Breast epithelium (tissue), 4 donors: ENCODE results near the gene RHEB. TPM values are rescaled to one million over a fixed set of nuclear protein-coding genes. Genes with fewer than 3 reads are reported as not detected.

Source experiments
- DNase-seq, 2 donors: peaks; one replicate each; pipeline ENCODE4 v3.0.0-alpha.2; 2019; ENCODE audit warnings: low spot score in 2 of 2
- H3K27ac ChIP-seq, 2 donors: fragments of 200-600 bp; sonication (generic) in 1 of 2; one replicate each; pipeline ENCODE4 v1.5.1; 2016 to 2019; ENCODE audit warnings: mild to moderate bottlenecking in 1 of 2
- H3K27me3 ChIP-seq, 2 donors: fragments of 200-600 bp; sonication (generic) in 1 of 2; one replicate each; pipeline versions ENCODE4 v1.5.1 to v1.6.0; 2017 to 2019; ENCODE audit warnings: control low read depth in 1 of 2, mild to moderate bottlenecking in 1 of 2
- H3K36me3 ChIP-seq: fragments of 200-600 bp; one replicate; pipeline ENCODE4 v1.5.1; 2019
- H3K4me1 ChIP-seq, 2 donors: fragments of 200-600 bp; sonication (generic); one replicate each; pipeline ENCODE4 v1.5.1; 2016 to 2019; ENCODE audit warnings: control low read depth in 1 of 2
- H3K4me3 ChIP-seq, 3 donors: fragments of 200-600 bp; sonication (generic); 1 replicate in 2 of 3; 2 replicates in 1 of 3; pipeline ENCODE4 v1.5.1; 2016 to 2019; ENCODE audit warnings: mild to moderate bottlenecking in 3 of 3, moderate library complexity in 2 of 3
- H3K9me3 ChIP-seq, 2 donors: fragments of 200-600 bp; sonication (generic) in 1 of 2; one replicate each; pipeline ENCODE4 v1.5.1; 2016 to 2019; ENCODE audit warnings: control low read depth in 1 of 2
- CTCF ChIP-seq, 3 donors: fragments of 450-650 bp; IDR thresholded peaks; one replicate each; pipeline ENCODE4 v1.5.1; 2016 to 2017; ENCODE audit warnings: antibody characterized with exemption in 3 of 3, mild to moderate bottlenecking in 3 of 3, moderate library complexity in 3 of 3
- POLR2A ChIP-seq: fragments of 450-650 bp; IDR thresholded peaks from one replicate; pipeline ENCODE4 v1.6.1; 2016; ENCODE audit warnings: antibody characterized with exemption, mild to moderate bottlenecking, moderate library complexity
- POLR2AphosphoS5 ChIP-seq, 3 donors: sonication (generic); formaldehyde crosslinking; IDR thresholded peaks; one replicate each; pipeline ENCODE4 v1.6.1; 2017; ENCODE audit warnings: antibody characterized with exemption in 3 of 3
- intact Hi-C: fragments of 100-400 bp; cut with DNase I; formaldehyde crosslinking; loops from one replicate; pipeline ENCODE4 v1.15.1; 2023; ENCODE audit warnings: low total_unique reads
- total RNA-seq, 3 donors: library from RNA; depleted of rRNA; stranded (reverse); fragments of >200 nt; gene quantifications; one replicate each; pipeline ENCODE4 v1.1.0, GENCODE V29; 2016

RHEB gene
- total RNA-seq, 3 donors from 2014 or later: 89.3 to 99.3 (median 95.0) TPM

GRCh38 chr7:151468217-151469018, 51.3 kb downstream of the RHEB start:
- Histone ChIP-seq H3K4me1 (no peaks in the 10 kb centered on the region), H3K27me3 (no peaks in the 10 kb centered on the region), H3K4me3 (no peak overlapping the region), H3K27ac (no peak overlapping the region), H3K36me3 (peaks cover 10% of the 10 kb centered on the region), H3K9me3 (no peaks in the 10 kb centered on the region)
- intact Hi-C loops: loop anchor here (10.0 kb wide), 1 partner anchor 46 kb away; the partner anchor contains the start of gene RHEB
- TF ChIP-seq CTCF (IDR thresholded peaks at IDR 0.05) (no peak), POLR2A (no peak), POLR2AphosphoS5 (IDR thresholded peaks at IDR 0.05) (no peak)
- no peak for DNase-seq

DNA sequence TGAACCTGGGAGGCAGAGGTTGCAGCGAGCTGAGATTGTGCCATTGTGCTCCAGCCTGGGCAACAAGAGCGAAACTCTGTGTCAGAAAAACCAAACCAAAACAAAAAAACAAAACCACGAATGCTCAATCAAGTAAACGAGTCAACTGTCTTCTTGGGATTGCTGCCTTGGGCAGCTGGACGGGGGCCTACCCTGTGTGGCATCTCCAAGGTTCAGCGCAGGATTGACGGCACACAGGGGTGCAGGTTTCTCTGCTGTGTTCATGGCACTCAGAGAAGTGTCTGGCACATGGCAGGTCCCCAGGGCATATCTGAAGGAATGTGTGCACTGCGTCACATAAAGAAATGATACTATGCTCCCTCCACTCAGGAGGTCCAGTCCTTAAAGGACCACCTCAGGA, 54.5 kb downstream of the RHEB start:
- Histone ChIP-seq H3K9me3 (peaks cover 0 to 8% of the 10 kb centered on the region in 2 donors), H3K27ac (no peak overlapping the region), H3K4me3 (no peak overlapping the region), H3K36me3 (peaks cover 5% of the 10 kb centered on the region), H3K27me3 (no peaks in the 10 kb centered on the region), H3K4me1 (peaks cover 0 to 8% of the 10 kb centered on the region in 2 donors)
- DNase-seq: no peak
- intact Hi-C loops: loop anchor here (10.0 kb wide), 1 partner anchor 50 kb away; the partner anchor contains the start of gene RHEB
- no peak for TF ChIP-seq POLR2A
- no peak for TF ChIP-seq POLR2AphosphoS5 (IDR thresholded peaks at IDR 0.05)
- no peak for TF ChIP-seq CTCF (IDR thresholded peaks at IDR 0.05)

DNA sequence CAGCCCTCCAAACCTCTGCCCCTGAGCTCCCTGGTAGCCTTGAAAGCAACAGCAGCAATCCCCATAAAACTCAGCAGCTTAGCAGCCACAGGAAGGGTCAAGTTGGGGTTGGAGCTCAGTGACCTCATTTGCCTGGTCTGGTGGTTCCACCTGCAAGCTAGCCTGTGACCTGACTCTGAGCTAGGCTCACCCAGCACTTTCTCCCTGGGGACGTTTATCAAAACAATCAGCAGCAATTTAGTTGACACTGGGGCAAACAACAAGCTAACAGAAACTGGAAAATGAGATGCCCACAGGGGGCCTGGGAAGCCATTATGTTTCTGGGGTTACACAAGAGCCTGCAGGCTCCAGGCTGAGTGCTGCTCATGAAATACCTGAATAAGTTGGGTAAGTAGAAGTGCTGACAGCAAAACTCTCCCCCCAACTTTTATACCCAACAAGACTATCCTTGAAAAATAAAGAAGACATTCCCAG, 57.4 kb downstream of the RHEB start:
- Histone ChIP-seq H3K27me3 (no peaks in the 10 kb centered on the region), H3K4me1 (peaks cover 0 to 9% of the 10 kb centered on the region in 2 donors), H3K36me3 (no peaks in the 10 kb centered on the region), H3K4me3 (no peak overlapping the region), H3K27ac (no peak overlapping the region), H3K9me3 (peaks cover 0 to 8% of the 10 kb centered on the region in 2 donors)
- TF ChIP-seq CTCF (IDR thresholded peaks at IDR 0.05): no peak
- no peak for TF ChIP-seq POLR2A
- TF ChIP-seq POLR2AphosphoS5 (IDR thresholded peaks at IDR 0.05): no peak
- no peak for DNase-seq
- intact Hi-C loops: loop anchor here (10.0 kb wide), 1 partner anchor 52 kb away; the partner anchor contains the start of gene RHEB

- DNase-seq: no peak
- Histone ChIP-seq H3K4me1 (peaks cover 0 to 9% of the 10 kb centered on the region in 2 donors), H3K36me3 (no peaks in the 10 kb centered on the region), H3K27me3 (no peaks in the 10 kb centered on the region), H3K27ac (peak overlapping the region in 1 of 2 donors; percentile 95), H3K9me3 (peaks cover 0 to 8% of the 10 kb centered on the region in 2 donors), H3K4me3 (no peak overlapping the region)
- intact Hi-C loops: loop anchor here (10.0 kb wide), 1 partner anchor 53 kb away; the partner anchor contains the start of gene RHEB
- TF ChIP-seq POLR2A: no peak
- TF ChIP-seq CTCF (IDR thresholded peaks at IDR 0.05): no peak
- no peak for TF ChIP-seq POLR2AphosphoS5 (IDR thresholded peaks at IDR 0.05)
Measured at GRCh38 chr7:151461942-151462230, 57.8 kb downstream of the RHEB start.
